Gastroesophageal sphincter (tissue), 3 donors: Measurements from ENCODE around the gene GGT6.

Source experiments
- CTCF ChIP-seq, 4 experiments: fragments of 200-600 bp in 2 of 4; fragments of 450-650 bp in 2 of 4; sonication (generic) in 1 of 4; IDR thresholded peaks; one replicate each; pipeline ENCODE4 v1.5.1; 2017 to 2019; ENCODE audit warnings: antibody characterized with exemption in 4 of 4, mild to moderate bottlenecking in 2 of 4, moderate library complexity in 2 of 4
- EP300 ChIP-seq: sonication (generic); formaldehyde crosslinking; IDR thresholded peaks from one replicate; pipeline ENCODE4 v1.6.1; 2017; ENCODE audit warnings: antibody characterized with exemption, mild to moderate bottlenecking
- POLR2A ChIP-seq, 2 donors: fragments of 450-650 bp; IDR thresholded peaks; one replicate each; pipeline ENCODE4 v1.6.1; 2017; ENCODE audit warnings: antibody characterized with exemption in 2 of 2, mild to moderate bottlenecking in 2 of 2, moderate library complexity in 1 of 2
- POLR2AphosphoS5 ChIP-seq: sonication (generic); formaldehyde crosslinking; IDR thresholded peaks from one replicate; pipeline ENCODE4 v1.6.1; 2017; ENCODE audit warnings: antibody characterized with exemption

- TF ChIP-seq CTCF (IDR thresholded peaks at IDR 0.05) (no peak), POLR2AphosphoS5 (no peak), POLR2A (IDR thresholded peaks at IDR 0.05) (no peak), EP300 (no peak)
These were observed 25.7 kb upstream of the GGT6 start for GRCh38 chr17:4586043-4586442.
